ENCODE results near the gene HSD17B14. TPM values are rescaled to one million over a fixed set of nuclear protein-coding genes. Genes with fewer than 3 reads are reported as not detected.
"Not testable (repeated sequence)": the region's sequence is repeated elsewhere in the genome, so short reads cannot be mapped to it uniquely, and the experiment has no call there.

Gene HSD17B14
- total RNA-seq: 1 to 10 TPM in 1 of 2 experiments, under 1 TPM in 1; 0.93 to 1.3 TPM
- 0.75 TPM for polyA plus RNA-seq (2013, experiment 1 of 2)
- 1.2 TPM for polyA plus RNA-seq (2013, experiment 2 of 2)
- 0 to 1.5 (median 0.43) reads per million in 172 experiments for total RNA-seq

DNA sequence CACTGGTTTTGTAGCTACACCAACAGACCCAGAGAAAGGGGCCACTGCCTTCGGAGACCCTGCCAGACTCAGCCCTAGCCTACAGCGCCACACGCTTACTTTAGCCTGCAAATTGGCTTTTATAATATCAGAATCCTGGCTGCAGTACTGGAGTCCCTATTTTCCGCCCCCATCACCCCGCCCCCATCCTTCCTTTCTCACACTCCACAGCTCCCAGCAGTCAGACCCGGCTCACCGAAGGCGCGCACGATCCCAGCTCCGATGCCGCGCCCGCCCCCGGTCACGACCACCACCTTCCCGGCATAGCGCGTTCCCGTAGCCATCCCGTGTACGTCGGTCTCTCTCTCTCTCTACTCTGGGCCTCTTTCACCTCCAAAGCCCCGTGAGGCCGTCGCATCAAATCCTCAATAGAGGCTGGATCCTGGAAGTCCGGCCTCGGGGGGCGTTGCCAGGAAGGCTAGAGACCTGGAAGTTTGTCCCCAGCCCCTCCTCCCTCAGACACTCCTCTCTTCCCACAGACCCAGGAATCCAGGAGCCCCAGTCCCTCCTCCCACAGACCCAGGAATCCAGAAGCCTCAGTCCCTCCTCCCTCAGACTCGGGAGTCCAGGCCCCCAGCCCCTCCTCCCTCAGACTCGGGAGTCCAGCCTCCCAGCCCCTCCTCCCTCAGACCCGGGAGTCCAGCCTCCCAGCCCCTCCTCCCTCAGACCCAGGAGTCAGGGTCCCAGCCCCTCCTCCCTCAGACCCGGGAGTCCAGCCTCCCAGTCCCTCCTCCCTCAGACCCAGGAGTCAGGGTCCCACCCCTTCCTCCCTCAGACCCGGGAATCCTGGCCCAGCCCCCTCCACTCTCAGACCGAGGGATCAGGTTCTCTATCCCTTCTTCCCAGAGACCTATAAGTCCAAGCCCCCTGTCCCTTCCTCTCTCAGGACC lies at the start of gene HSD17B14:
Gene HSD17B14 (minus strand): TSS at position 403 of the 929 bp plus-strand sequence. CDS start 80 bp downstream, at position 323.
- ChIA-PET POLR2A (interaction anchor here (0.7 to 2.2 kb wide), 7 partner anchors 22 to 158 kb away, joined by 3 to 17 read pairs (median 3); partner anchors contain the start of gene RUVBL2), CTCF (interaction anchor here (0.7 to 2.4 kb wide), 6 partner anchors 35 to 190 kb away, joined by 3 to 13 read pairs (median 4); partner anchors contain the start of gene CA11)
- H3K36me3 ChIP-seq (ENCODE audit: insufficient read depth, low read length): no peaks in the 10 kb centered on the region
- H3K4me1 ChIP-seq (ENCODE audit: insufficient read depth, low read length): peaks cover 23% of the 10 kb centered on the region
- peak; percentile 40 for TF ChIP-seq CTCF (IDR thresholded peaks at IDR 0.05)
- no peaks in the 10 kb centered on the region for H3K36me3 Mint-ChIP-seq (ENCODE audit: low read depth)
- peak within 1 kb of the TSS; percentile 73 for H3K27ac Mint-ChIP-seq
- H3K4me3 ChIP-seq (ENCODE audit: low read length): peak within 1 kb of the TSS; percentile 50
- H3K4me1 Mint-ChIP-seq (ENCODE audit: low read depth): peaks cover 22% of the 10 kb centered on the region
- no peaks in the 10 kb centered on the region for H3K9me3 Mint-ChIP-seq
- peak in 1 of 14 experiments; percentile 38 for DNase-seq
- H3K27me3 Mint-ChIP-seq: peaks cover 13% of the 10 kb centered on the region
- no peak within 1 kb of the TSS for H3K27ac ChIP-seq (ENCODE audit: low read depth in 1 of 2, low read length in 2 of 2)
- H3K9me3 ChIP-seq (ENCODE audit: control insufficient read depth in 1 of 2, insufficient read depth in 1 of 2, low read length in 2 of 2): no peaks in the 10 kb centered on the region
- no peak for ATAC-seq (ENCODE audit: poor library complexity)
- H3K4me3 Mint-ChIP-seq: peak within 1 kb of the TSS; percentile 92
- intact Hi-C loops (cut with DNase I, micrococcal nuclease): loop anchor here in 1 of 2 experiments (5.0 kb wide), 1 partner anchor 189 kb away; the partner anchor contains the start of gene CA11
- H3K27me3 ChIP-seq (ENCODE audit: control insufficient read depth in 1 of 2, insufficient read depth in 2 of 2, low read length in 2 of 2): peaks cover 0 to 6% of the 10 kb centered on the region in 2 experiments

GRCh38 chr19:48883726-48884125 lies 47.4 kb upstream of the HSD17B14 start:
- no peak for TF ChIP-seq CTCF (IDR thresholded peaks at IDR 0.05)
- no peaks in the 10 kb centered on the region for H3K27me3 Mint-ChIP-seq
- no peak overlapping the region for H3K4me3 ChIP-seq (ENCODE audit: low read length)
- intact Hi-C loops (cut with DNase I, micrococcal nuclease): no loop called here
- H3K27ac Mint-ChIP-seq: no peak overlapping the region
- H3K4me1 ChIP-seq (ENCODE audit: insufficient read depth, low read length): no peaks in the 10 kb centered on the region
- POLR2A ChIA-PET: interaction anchor here (1.0 kb wide), 1 partner anchor 12 kb away, joined by 3 read pairs; the partner anchor contains the start of gene PPP1R15A
- peaks cover under 1% of the 10 kb centered on the region for H3K36me3 ChIP-seq (ENCODE audit: insufficient read depth, low read length)
- no peaks in the 10 kb centered on the region for H3K9me3 Mint-ChIP-seq
- H3K4me1 Mint-ChIP-seq (ENCODE audit: low read depth): peaks cover under 1% of the 10 kb centered on the region
- no peaks in the 10 kb centered on the region for H3K9me3 ChIP-seq (ENCODE audit: control insufficient read depth in 1 of 2, insufficient read depth in 1 of 2, low read length in 2 of 2)
- no peak overlapping the region for H3K27ac ChIP-seq (ENCODE audit: low read depth in 1 of 2, low read length in 2 of 2)
- H3K4me3 Mint-ChIP-seq: no peak overlapping the region
- peaks cover 2% of the 10 kb centered on the region for H3K36me3 Mint-ChIP-seq (ENCODE audit: low read depth)
- CTCF ChIA-PET: no interaction called here
- ATAC-seq (ENCODE audit: poor library complexity): no peak
- no peak for DNase-seq
- H3K27me3 ChIP-seq (ENCODE audit: control insufficient read depth in 1 of 2, insufficient read depth in 2 of 2, low read length in 2 of 2): no peaks in the 10 kb centered on the region

GRCh38 chr19:48881741-48882657 lies 45.7 kb upstream of the HSD17B14 start:
- peaks cover 15% of the 10 kb centered on the region for H3K36me3 Mint-ChIP-seq (ENCODE audit: low read depth)
- H3K4me1 ChIP-seq (ENCODE audit: insufficient read depth, low read length): no peaks in the 10 kb centered on the region
- H3K9me3 ChIP-seq (ENCODE audit: control insufficient read depth in 1 of 2, insufficient read depth in 1 of 2, low read length in 2 of 2): no peaks in the 10 kb centered on the region
- H3K4me1 Mint-ChIP-seq (ENCODE audit: low read depth): peaks cover 5% of the 10 kb centered on the region
- no peak overlapping the region for H3K27ac Mint-ChIP-seq
- peak; percentile 80 for ATAC-seq (ENCODE audit: poor library complexity)
- H3K27me3 Mint-ChIP-seq: no peaks in the 10 kb centered on the region
- ChIA-PET POLR2A (no interaction called here), CTCF (no interaction called here)
- no peaks in the 10 kb centered on the region for H3K27me3 ChIP-seq (ENCODE audit: control insufficient read depth in 1 of 2, insufficient read depth in 2 of 2, low read length in 2 of 2)
- intact Hi-C loops (cut with DNase I, micrococcal nuclease): no loop called here
- no peak overlapping the region for H3K4me3 Mint-ChIP-seq
- H3K4me3 ChIP-seq (ENCODE audit: low read length): no peak overlapping the region
- TF ChIP-seq CTCF (IDR thresholded peaks at IDR 0.05): no peak
- H3K36me3 ChIP-seq (ENCODE audit: insufficient read depth, low read length): peaks cover 7% of the 10 kb centered on the region
- no peak overlapping the region for H3K27ac ChIP-seq (ENCODE audit: low read depth in 1 of 2, low read length in 2 of 2)
- DNase-seq: peak in 4 of 14 experiments; percentile 30 to 70 (median 53)
- no peaks in the 10 kb centered on the region for H3K9me3 Mint-ChIP-seq

DNA sequence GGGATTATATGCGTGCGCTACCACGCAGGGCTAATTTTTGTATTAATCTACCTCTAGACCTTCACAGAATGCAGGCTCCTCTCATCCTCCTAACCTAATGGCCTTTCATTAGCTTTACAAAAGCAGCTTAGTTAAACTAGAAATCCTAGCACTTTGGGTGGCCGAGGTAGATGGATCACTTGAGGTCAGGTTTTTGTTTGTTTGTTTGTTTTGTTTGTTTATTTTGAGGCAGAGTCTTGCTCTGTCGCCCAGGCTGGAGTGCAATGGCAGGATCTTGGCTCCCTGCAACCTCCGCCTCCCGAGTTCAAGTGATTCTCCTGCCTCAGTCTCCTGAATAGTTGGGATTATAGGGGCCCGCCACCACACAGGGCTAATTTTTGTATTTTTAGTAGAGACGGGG lies 43.4 kb upstream of the HSD17B14 start:
- H3K9me3 ChIP-seq (ENCODE audit: control insufficient read depth in 1 of 2, insufficient read depth in 1 of 2, low read length in 2 of 2); H3K4me3 ChIP-seq (ENCODE audit: low read length); ATAC-seq (ENCODE audit: poor library complexity); H3K27me3 ChIP-seq (ENCODE audit: control insufficient read depth in 1 of 2, insufficient read depth in 2 of 2, low read length in 2 of 2); H3K27ac Mint-ChIP-seq; H3K4me3 Mint-ChIP-seq; H3K27me3 Mint-ChIP-seq; H3K27ac ChIP-seq (ENCODE audit: low read depth in 1 of 2, low read length in 2 of 2); POLR2A ChIA-PET; H3K9me3 Mint-ChIP-seq: not testable (repeated sequence)
- Histone ChIP-seq H3K36me3 (ENCODE audit: insufficient read depth, low read length) (peaks cover 23% of the 10 kb centered on the region), H3K4me1 (ENCODE audit: insufficient read depth, low read length) (peaks cover 21% of the 10 kb centered on the region)
- DNase-seq: peak in 1 of 14 experiments; percentile 30
- Mint-ChIP-seq H3K36me3 (ENCODE audit: low read depth) (peaks cover 33% of the 10 kb centered on the region), H3K4me1 (ENCODE audit: low read depth) (peaks cover 21% of the 10 kb centered on the region)
- CTCF ChIA-PET: interaction anchor here (1.0 to 1.9 kb wide), 2 partner anchors 91 to 114 kb away, joined by 3 to 8 read pairs; partner anchors contain the start of gene RUVBL2
- intact Hi-C loops (cut with DNase I, micrococcal nuclease): loop anchor here in 1 of 2 experiments (2.0 kb wide), 1 partner anchor 21 kb away; the partner anchor contains the start of gene NUCB1

All from CD4-positive, alpha-beta T cell (primary cell).